Measurements from ENCODE around the gene MOBP.

- TF ChIP-seq POLR2AphosphoS5 (IDR thresholded peaks at IDR 0.05; ENCODE audit: borderline replicate concordance, low read depth, low read length) = no peak
- no peak for TF ChIP-seq EZH2 (IDR thresholded peaks at IDR 0.05)
- TF ChIP-seq FOXP2 (optimal IDR thresholded peaks at IDR 0.05; ENCODE audit: control extremely low read depth, extremely low read length, insufficient read depth) = no peak
Observed at GRCh38 chr3:39501059-39501458, 33.6 kb downstream of the MOBP start.

All from SK-N-MC (cell line).